HG03135 (cell line): ENCODE data around the gene NNT.
"Not testable (repeated sequence)": the region's sequence is repeated elsewhere in the genome, so short reads cannot be mapped to it uniquely, and the experiment has no call there.

ENCODE experiments used
- ATAC-seq: cut with Tn5 transposase; IDR thresholded peaks from one replicate; pipeline ENCODE4 v1.9.1; 2021; ENCODE audit warnings: mild to moderate bottlenecking, moderate library complexity; ENCODE audit not compliant: unreplicated experiment

Gene NNT

GRCh38 chr5:43702293-43702692, 99.3 kb downstream of the NNT start:
- no peak for ATAC-seq

GRCh38 chr5:43702815-43703214, 99.8 kb downstream of the NNT start:
- ATAC-seq = no peak

- ATAC-seq = no peak
Observed at GRCh38 chr5:43704243-43704642, 101.3 kb downstream of the NNT start.

- not testable (repeated sequence) for ATAC-seq
Observed at GRCh38 chr5:43706576-43706975, 103.6 kb downstream of the NNT start.

GRCh38 chr5:43711496-43711895, 108.5 kb downstream of the NNT start:
- ATAC-seq = no peak

- ATAC-seq = no peak
Observed at GRCh38 chr5:43712081-43712480, 109.1 kb downstream of the NNT start.

- ATAC-seq = not testable (repeated sequence)
Observed at GRCh38 chr5:43719783-43720182, 116.8 kb downstream of the NNT start.

GRCh38 chr5:43728581-43728980, 125.6 kb downstream of the NNT start:
- no peak for ATAC-seq

- no peak for ATAC-seq
Observed at GRCh38 chr5:43729846-43730478, 127.0 kb downstream of the NNT start.

GRCh38 chr5:43730832-43731342, 127.9 kb downstream of the NNT start:
- no peak for ATAC-seq

GRCh38 chr5:43731573-43731972, 128.6 kb downstream of the NNT start:
- ATAC-seq = no peak

GRCh38 chr5:43745923-43746548, 143.1 kb downstream of the NNT start:
- not testable (repeated sequence) for ATAC-seq

GRCh38 chr5:43750809-43751208, 147.8 kb downstream of the NNT start:
- ATAC-seq = no peak

- ATAC-seq = no peak
Observed at GRCh38 chr5:43753069-43753468, 150.1 kb downstream of the NNT start.
